Measurements from ENCODE around the gene MYH15.

MYH15 gene

DNA sequence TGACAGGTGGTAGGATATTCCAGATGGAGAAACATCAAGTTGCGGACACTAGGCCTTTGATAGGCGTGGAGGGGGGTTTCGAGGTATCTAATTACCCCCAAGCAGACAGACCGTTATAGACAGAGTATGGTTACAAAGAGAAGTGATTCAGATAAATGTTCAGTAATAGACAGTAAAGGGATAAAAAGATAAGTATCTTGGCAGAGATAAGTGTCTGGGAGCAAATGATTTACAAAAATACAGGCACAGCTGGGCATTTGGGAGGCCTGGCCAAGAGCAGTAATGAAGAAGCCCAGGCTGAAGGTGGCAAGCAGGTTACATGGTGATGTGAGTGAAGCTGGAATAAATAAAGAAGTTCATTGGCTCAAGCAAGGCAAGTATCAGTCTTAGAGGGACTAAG, 659 bp upstream of the MYH15 start:
- in situ Hi-C loops (cut with HindIII; ENCODE audit: low sequenced_read_pairs), result no loop called here

DNA sequence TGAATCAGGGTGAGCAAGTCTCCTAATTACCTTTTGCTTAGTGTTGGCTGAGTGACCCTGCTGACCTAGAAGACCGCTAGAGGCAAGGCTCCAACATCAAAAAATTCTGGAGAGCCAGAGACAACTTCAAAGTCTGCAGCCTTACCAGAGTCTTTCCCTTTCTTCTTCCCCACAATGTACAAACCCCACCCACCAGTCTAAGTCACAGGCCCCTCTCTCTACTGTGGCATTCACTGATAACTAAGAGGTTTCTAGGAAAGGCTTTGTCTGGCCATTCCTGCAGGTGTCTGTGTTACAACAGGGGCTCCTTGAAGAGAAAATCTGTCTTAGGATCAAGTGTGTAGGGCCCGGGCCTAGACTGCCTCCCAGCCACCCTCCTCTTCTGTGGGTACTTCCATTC, 525 bp downstream of the MYH15 start:
- in situ Hi-C loops (cut with HindIII; ENCODE audit: low sequenced_read_pairs), result no loop called here

DNA sequence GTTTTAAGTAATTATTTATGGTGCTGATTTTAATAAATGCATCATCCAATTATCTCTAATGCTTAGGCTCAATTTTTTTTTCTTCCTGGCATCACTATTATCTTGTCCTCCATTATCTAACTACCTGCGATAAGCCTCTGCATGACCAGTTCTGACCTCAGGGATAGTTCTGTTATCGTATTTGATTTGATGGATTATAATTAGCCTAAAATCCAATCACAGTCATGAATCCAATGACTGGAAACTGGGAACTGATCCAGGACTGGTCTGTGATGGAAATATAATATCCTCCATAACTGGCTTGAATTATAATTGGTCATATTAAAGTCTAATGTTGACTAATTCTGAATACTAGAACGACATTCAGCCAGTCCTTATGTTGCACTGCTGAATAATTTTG, 1.1 kb downstream of the MYH15 start:
- in situ Hi-C loops (cut with HindIII; ENCODE audit: low sequenced_read_pairs), result no loop called here

DNA sequence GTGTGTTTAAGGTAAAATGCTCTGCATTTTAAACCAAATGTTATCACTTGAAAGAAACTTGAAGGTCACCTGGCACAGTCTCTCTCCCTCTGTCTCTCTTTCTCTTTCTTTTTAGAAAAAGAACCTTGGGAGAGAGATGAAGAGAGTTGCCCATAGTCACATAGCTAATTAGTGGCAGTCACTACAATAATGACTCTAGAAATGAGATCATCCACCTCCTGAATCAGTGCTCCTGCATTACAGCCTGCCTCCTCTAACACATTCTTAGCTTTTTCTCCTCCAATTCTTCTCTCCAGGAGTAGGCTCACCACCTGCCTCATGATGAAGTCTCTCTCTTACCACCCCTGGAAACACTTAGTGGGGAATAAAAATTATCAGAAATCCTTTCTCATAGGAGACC, 2.5 kb downstream of the MYH15 start:
- in situ Hi-C loops (cut with HindIII; ENCODE audit: low sequenced_read_pairs), result no loop called here

DNA sequence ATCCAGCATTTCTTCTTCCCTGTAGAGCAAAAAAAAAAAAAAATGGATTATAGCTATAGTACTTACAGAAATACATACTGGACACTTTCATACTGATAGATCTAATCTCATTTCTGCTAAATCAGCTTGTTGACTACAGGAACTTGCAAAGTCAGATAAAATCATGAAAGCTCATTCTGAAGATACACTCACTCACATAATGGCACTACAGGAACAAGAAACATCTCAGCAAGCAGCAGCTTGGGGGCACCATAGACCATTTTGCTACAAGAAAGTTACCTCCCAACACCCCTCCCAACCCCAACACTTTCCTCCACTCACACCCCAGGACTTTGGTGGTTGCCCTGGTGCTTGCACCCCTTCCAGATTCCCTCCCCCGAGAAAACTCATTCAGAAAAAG, 4.6 kb downstream of the MYH15 start:
- in situ Hi-C loops (cut with HindIII; ENCODE audit: low sequenced_read_pairs), result no loop called here

DNA sequence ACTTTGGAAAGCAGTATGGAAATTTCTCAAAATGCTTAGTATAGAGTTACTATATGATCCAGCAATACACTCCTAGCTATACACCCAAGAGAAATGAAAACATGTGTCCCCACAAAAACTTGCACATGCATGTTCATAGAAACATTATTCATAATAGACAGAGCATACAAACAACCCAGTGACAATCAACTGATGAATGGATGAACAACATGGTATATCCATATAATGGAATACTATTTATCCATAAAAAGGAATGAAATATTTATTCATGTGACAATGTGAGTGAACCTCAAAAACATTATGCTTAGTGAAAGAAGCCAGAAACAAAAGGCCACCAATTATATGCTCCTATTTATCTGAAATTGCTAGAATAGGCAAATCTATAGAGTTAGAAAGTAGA, 6.7 kb downstream of the MYH15 start:
- in situ Hi-C loops (cut with HindIII; ENCODE audit: low sequenced_read_pairs), result no loop called here

DNA sequence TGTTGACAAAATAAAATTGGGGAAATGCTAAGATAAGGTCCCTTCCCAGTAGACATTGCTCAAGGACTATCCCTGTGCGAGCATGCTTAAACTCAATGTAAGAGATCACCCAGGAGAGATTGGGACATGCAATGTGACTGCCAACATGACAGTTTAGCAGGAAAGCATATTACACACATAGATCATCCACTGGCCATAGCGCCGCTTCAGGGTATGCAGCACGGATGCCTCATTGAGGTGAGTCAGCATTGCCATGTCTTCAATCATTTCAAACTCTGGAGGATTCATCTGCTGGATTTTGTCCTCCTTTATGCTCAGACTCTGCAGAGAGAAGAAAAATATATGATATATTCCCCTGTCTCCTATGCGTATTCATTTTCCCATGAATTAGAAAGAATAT, 8.9 kb downstream of the MYH15 start:
- in situ Hi-C loops (cut with HindIII; ENCODE audit: low sequenced_read_pairs), result no loop called here

- in situ Hi-C loops (cut with HindIII; ENCODE audit: low sequenced_read_pairs), result no loop called here
These were observed 9.7 kb downstream of the MYH15 start for GRCh38 chr3:108500728-108501127.

DNA sequence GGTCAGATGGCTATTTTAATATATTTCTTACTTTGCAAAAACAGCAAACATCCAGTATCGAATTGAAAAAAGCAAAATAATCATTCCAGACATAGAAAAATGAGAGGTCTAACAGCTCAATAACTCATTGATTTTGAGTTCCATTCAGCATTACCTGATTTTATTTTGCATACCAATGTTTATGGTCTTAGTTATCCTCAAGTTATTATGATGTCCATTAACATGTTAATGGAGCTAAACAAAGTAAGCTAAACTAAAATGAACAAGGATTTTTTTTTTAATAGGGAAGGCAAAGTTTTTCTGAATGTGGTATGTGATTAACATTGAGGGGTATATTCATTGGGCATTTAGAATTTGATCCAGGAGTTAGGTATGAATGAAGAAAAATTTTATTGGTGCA, 13.1 kb downstream of the MYH15 start:
- in situ Hi-C loops (cut with HindIII; ENCODE audit: low sequenced_read_pairs), result no loop called here

DNA sequence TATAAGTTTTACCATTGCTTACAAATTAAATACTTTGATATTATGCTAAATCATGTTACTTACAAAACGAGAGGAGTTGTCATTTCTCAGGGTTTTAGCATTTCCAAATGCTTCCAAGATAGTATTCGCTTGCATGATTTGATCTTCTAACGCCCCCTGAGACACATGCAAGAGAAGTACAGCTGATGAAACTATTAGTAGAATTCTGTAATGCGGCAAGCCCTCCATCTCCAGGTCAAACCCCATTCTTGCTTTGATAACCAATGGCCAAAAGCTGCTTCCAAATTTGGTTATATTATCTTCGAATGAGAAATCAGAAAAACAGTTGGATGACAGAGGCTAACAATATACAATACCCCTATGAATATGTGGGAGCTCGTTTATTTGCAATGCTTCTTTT, 14.7 kb downstream of the MYH15 start:
- in situ Hi-C loops (cut with HindIII; ENCODE audit: low sequenced_read_pairs), result no loop called here

DNA sequence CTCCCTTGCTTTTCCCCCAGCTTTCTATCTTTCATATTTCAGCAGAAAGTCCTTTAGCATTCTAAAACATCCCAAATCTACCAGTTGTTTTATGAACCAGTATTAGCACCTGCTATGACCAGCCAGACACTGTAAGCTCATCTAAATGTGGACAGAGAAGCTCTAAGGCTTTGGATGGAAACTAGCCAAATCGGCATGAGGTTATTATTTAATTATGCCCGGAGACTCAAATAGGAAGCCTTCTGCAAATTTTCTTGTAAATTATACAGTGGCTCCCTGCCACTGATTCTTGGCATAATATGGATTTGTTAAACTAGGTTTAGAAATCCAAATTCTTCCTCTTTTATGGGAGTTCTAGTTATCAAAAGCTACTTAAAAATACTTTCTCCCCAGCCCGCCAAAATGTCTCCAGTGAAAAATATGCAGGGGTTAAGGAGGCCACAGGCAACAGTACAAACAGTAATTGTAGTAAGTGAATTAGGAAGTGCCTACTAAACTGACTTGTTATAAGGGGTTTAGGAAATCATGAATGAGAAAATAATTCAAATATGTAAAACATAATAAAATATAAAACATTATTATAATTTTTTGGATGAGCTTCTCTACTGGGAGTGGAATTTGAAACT, 15.4 kb downstream of the MYH15 start:
- in situ Hi-C loops (cut with HindIII; ENCODE audit: low sequenced_read_pairs), result no loop called here

DNA sequence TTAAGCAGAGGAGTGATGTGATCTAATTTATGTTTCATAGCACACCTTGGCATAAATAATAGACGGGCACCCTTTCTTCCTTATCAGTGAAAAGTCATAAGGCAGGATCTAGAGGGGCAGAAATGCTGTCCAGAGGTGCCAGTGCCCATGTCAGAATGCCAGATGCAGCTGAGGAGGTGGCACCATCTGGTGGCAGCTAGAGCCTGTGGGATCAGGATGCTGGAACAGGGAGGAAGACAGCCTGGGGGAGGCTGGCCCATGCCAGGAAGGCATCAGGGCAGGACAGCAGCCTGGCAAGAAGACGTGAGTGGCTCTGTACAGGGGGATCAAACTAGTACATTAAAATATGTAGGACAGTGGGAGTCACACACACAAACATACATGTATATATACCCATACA, 16.5 kb downstream of the MYH15 start:
- in situ Hi-C loops (cut with HindIII; ENCODE audit: low sequenced_read_pairs), result no loop called here

DNA sequence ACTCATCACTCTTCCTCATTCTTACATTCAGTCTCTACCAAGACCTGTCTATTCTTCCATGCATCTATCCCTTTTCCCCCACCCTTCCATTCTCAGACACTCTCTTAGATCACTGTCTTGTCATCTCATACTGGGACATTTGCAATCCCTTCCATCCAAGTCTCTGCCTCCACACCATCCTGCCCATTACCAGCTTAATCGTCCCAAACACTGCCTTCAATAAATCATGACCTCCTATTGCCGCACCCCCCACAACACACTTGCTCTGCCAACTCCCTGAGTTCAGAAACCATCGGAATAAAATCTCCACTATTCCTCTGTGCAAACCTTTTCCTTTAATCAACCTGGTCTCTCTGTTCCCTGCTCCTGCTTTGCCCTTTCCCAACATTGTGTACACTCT, 18.9 kb downstream of the MYH15 start:
- in situ Hi-C loops (cut with HindIII; ENCODE audit: low sequenced_read_pairs), result no loop called here

- in situ Hi-C loops (cut with HindIII; ENCODE audit: low sequenced_read_pairs), result no loop called here
These were observed 20.6 kb downstream of the MYH15 start for GRCh38 chr3:108489776-108490175.

DNA sequence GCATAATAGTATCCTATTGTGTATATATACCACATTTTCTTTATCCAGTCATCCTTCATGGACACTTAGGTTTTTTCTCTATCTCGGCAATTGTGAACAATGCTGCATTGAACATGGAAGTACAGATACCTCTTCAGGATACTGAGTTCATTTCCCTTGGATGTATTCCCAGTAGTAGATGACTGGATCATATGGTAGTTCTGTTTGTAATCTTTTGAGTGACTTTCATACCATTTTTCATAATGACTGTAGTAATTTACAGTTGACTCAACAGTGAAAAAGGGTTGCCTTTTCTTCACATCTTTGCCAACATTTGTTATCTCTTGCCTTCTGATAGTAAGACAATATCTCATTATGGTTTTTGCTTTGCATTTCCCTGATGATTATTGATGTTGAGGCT, 21.8 kb downstream of the MYH15 start:
- in situ Hi-C loops (cut with HindIII; ENCODE audit: low sequenced_read_pairs), result no loop called here

GRCh38 chr3:108487439-108487838, 23.0 kb downstream of the MYH15 start:
- in situ Hi-C loops (cut with HindIII; ENCODE audit: low sequenced_read_pairs), result no loop called here

DNA sequence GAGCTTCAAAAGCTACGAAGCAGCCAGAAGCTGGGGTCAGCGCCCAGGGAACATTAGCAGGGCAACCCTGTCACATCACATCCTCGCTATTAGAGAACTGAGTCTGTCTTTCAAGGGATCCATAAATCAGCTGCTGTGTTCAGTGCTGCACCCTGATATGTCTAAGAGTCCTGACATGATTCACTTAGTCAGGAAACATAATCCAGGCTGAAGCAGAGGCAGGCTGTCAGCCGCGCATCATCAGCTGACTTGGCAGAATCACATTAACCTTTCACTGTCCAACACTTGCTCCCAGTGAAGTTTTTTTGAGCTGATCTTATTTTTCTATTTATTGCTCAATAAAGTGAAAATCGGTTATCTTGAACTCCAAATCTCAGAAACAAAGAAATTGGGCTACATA, 23.5 kb downstream of the MYH15 start:
- in situ Hi-C loops (cut with HindIII; ENCODE audit: low sequenced_read_pairs), result no loop called here

GRCh38 chr3:108486338-108486737, 24.1 kb downstream of the MYH15 start:
- in situ Hi-C loops (cut with HindIII; ENCODE audit: low sequenced_read_pairs), result no loop called here

DNA sequence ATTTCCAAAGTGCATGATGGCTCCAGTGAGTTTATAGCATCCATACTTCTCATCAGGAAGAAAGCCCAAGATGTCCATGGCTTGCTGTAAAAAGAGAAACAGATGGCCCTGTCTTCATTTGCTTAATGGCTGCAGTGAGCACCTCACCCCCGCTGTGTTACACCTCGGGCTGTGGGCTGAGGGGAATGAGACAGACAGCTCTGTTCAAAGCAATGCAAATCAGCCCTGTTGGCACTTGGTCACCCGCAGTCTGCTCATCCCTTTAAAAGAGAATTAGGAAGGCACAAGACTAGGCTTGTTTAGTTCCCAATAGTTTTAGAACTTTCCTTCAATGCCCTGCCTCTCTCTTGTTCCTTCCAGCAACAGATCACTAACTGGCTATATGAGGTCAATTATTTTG, 25.2 kb downstream of the MYH15 start:
- in situ Hi-C loops (cut with HindIII; ENCODE audit: low sequenced_read_pairs), result no loop called here

GRCh38 chr3:108479224-108479623, 31.2 kb downstream of the MYH15 start:
- in situ Hi-C loops (cut with HindIII; ENCODE audit: low sequenced_read_pairs), result no loop called here

DNA sequence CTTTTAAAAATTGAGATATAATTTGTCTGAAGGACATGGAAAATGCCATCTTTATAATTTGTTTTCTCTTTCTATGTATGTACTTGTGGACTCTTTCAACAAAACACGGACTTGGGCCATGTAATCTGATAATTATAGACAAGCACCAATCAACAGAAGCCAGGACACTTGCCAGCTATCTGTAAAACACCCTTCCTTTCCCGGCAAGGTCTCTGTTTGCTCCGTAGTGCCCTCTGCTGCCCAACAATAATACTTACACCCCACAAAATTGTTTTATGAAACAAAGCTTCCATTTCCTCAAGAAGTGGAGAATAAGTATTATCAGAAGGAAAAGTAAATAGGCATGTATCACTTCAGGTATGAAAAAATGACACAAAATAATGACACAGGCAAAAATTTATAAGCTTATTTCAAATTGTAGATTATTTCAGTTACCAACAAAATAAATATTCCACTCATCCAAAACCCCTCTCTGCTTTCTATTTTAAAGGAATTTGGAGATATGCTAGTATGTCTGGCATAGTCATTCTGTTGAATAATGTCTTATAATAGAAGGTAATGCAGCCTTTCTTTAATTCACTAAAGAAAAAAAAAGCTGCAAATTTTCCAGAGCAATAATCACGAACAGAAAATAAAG, 32.8 kb downstream of the MYH15 start:
- in situ Hi-C loops (cut with HindIII; ENCODE audit: low sequenced_read_pairs), result no loop called here

GRCh38 chr3:108475220-108475782, 35.1 kb downstream of the MYH15 start:
- in situ Hi-C loops (cut with HindIII; ENCODE audit: low sequenced_read_pairs), result no loop called here

- in situ Hi-C loops (cut with HindIII; ENCODE audit: low sequenced_read_pairs), result no loop called here
These were observed 35.8 kb downstream of the MYH15 start for GRCh38 chr3:108474581-108474980.
